Hepatocyte (in vitro differentiated cells): ENCODE data around the gene SDHA.

Experiments used
- CTCF ChIP-seq: fragments of 200-600 bp; sonication (generic); IDR thresholded peaks from 2 replicates; pipeline ENCODE4 v1.5.1; 2016; ENCODE audit warnings: antibody characterized with exemption, mild to moderate bottlenecking; ENCODE audit not compliant: poor library complexity
- EZH2 ChIP-seq: fragments of 200-600 bp; sonication (generic); IDR thresholded peaks from 2 replicates; pipeline ENCODE4 v1.6.1; 2016; ENCODE audit warnings: antibody characterized with exemption, mild to moderate bottlenecking, borderline replicate concordance
- EZH2phosphoT487 ChIP-seq: fragments of 200-600 bp; sonication (generic); IDR thresholded peaks from one replicate; pipeline ENCODE4 v1.6.1; 2018; ENCODE audit warnings: antibody characterized with exemption, mild to moderate bottlenecking, low read depth, moderate library complexity; ENCODE audit not compliant: unreplicated experiment, severe bottlenecking

DNA sequence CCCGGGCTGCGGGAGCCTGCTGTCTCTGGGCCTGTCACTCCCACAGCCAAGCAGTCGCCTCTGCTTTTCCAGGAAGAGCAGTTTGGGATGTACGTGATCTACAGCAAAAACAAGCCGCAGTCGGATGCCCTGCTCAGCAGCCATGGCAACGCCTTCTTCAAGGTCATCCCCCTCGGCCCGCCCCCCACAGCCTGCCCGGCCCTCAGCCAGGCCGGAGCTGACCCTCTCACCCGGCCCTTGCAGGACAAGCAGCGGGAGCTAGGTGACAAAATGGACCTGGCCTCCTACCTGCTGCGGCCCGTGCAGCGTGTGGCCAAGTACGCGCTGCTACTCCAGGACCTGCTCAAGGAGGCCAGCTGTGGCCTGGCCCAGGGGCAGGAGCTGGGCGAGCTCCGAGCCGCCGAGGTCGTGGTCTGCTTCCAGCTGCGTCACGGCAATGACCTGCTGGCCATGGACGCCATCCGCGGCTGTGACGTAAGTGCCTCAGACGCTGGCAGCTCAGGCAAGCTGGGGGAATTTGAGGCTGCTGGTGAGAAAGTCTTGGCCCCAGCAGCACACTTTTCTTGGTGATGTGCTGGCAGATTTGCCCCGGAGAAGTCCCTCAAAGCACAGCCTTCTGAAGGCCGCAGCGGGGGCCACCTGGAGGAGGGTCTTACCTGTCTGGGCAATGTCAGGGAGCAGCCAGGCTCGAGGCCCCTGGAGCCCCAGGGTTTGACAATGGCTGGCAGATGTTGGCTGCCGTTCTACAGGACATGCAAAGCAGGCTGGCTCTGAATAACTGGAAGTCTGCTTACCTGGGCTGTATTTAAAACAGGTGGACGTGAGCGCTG lies 46.9 kb upstream of the SDHA start:
- no peak for TF ChIP-seq CTCF
- TF ChIP-seq EZH2 = no peak
- no peak for TF ChIP-seq EZH2phosphoT487
